GDM1 (cell line): ENCODE measurements around the gene SGTA.

Experiments
- DNase-seq: peaks from one replicate; lab custom pipeline; 2025; lab: John Stamatoyannopoulos, UW

The SGTA gene

DNA sequence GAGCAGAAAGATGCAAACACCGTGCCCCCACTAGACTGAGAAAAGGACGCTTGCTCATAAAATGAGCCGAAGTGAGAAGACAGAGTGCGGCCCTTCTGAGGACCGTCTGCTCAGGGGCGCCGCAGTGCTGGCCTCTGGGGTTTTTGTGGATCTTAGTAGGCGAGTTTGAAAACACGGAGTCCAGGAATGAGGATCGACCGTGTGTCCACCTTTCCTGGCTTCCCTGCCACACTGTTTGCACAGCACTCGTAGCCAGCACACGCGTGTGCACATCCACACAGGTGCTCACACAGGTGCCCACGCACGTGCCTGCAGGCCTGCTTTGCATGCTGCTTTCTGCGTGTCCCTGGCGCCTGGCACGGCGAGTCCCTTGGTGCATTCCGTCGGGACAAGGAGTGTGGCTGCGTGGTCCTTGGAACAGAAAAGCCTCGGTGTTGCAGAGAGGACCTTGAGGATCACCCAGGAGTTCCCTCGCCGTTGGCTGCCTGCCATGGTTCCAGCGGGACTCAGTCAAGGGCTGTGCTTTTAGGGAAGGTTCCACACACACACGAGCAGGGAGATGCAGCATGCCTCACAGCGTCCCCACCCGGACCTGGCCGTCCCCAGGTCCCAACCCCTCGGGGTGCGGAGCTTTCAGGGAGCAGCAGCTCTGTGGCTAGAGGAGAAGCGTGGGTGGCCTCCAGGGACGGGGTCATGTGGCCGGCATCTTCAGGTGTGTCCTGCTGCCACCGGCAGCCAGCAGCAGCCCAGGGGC is 26.5 kb upstream of the SGTA start:
- no peak for DNase-seq

DNA sequence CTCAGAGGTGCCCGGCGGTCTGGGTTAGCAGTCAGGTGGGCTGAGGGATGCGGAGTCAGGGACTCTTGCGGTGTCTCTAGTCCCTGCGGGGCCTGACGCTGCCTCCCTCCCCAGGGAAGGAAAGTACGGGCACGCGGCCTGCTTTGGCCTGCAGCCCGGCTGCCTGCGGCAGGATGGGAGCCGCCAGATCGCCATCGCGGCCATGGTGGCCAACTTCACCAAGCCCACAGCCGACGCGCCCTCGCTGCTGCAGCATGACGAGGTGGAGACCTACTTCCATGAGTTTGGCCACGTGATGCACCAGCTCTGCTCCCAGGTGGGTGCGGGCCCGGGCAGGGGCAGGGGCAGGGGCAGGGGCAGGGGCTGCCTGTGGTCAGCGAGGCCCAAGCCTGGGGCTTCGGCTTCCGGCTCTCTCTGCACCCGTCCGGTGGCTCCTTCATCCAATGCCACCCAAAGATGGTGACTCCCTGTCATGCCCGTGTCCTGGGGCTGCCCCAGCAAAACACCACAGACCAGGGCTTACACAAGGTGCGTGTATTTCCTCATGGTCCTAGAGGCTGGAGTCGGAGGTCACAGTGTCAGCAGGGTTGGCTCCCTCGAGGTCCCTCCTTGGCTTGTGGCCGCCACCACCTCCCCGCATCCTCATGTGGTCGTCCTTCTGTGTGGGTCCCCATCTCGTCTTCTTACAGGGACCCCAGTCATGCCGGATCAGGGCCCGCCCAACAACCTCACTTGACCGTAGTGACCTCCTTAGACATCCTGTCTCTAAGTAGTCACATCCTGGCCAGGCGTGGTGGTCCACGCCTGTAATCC is 25.3 kb upstream of the SGTA start:
- no peak for DNase-seq

DNA sequence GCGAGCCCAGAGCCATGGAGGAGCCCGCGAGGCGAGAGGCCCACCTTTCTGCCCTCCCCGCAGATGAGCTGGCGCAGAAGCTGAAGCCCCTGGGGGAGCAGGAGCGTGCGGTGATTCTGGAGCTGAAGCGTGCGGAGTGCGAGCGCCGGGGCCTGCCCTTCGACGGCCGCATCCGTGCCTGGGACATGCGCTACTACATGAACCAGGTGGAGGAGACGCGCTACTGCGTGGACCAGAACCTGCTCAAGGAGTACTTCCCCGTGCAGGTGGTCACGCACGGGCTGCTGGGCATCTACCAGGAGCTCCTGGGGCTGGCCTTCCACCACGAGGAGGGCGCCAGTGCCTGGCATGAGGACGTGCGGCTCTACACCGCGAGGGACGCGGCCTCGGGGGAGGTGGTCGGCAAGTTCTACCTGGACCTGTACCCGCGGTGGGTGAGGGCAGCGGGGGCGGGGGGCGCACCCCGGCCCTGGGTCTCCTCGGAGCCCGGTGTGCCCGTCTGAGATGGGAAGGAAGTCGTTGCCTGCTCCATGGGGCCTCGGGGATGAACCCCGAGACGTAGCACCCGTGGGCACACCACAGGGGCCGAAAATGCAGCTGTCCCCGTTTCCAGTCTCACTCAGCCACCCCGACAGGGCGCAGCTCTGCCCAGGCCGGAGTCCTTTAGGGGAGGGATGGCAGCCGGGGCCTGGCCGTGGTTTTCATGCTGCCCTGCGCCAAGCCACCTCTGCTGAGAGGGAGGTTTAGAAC is 24.5 kb upstream of the SGTA start:
- no peak for DNase-seq

DNA sequence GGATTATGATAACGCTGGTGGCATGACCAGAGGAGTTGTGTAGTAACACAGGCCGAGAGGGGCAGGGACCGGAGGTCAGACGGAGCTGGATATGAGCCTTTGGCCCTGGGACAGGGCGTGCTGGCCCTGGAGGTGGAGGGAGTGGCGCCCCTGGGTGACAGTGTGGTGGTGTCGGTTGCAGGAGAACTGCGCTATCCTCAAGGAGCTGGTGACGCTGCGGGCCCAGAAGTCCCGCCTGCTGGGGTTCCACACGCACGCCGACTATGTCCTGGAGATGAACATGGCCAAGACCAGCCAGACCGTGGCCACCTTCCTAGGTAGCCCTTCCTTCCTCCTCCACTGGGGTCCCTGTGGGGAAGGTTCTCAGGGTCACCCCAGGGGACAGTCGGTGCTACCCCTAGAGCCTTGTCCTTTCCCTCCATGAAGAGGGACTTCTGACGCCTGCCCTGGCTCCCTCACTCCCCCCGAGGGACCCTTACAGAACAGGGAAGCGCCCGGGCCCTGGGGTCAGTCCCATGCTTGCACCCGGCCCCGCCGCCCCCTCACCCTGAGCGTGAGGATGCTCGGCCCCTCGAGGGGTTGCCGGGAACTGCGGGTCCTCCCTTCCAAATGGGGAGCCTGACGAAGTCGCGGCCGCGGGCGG is 23.8 kb upstream of the SGTA start:
- no peak for DNase-seq

DNA sequence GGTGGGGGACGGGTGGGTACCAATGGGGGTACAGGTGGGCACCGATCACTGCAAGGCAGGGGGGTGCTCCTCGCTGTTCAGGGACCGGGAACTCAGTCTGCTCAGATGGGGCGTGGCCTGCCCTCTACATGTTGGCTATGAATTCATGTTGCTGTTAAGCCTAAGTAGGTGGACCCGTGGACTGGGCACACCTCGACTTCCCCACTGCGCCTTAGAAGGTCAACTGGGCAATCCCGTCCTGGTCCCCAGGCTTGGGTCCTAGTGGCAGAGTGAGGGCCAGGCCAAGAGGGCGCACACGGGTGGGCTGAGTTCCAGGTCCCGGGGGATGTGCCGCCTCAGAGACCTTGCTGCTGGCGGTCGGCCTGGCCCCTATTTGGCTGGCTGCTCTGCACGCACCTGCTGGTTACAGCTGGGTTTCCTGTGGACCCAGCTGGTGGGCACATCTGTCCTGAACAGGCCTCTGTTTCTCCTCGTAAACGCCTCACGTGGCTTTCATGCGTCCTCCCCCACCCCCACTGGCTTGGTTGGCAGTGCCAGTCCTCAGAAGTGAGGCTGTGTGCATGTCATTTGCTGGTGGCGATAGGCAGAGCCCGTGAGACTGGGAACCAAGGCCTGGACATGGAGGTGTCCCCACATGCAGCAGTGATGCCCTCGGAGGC is 23.0 kb upstream of the SGTA start:
- DNase-seq = no peak

DNA sequence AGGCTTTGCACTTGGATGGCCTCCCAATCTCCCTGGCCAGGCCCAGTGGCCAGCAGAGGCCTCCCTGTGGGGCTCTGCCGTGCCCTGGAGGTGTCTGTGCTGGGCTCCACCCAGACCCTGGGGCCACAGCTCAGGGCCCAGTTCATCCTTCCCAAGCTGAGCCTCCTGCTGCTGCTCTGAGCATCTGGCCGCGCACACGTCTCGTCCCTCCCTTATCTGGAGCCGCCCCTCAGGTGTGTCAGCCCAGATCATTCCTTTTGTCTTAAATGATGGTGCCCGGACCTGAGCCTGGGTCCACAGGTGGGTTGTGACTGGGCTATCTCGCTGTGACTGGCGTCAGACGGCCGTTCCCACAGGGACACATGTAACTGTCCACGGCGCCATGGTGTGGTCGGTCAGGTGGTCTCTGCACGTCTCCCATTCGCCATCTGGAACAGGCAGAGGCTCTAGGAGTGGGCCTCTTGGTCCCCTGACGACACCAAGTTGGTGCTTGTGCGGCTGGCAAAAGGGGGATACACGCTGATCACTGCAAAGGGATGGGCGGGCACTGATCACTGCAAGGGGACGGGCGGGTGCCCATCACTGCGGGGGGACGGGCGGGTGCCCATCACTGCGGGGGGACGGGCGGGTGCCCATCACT is 22.3 kb upstream of the SGTA start:
- DNase-seq = no peak

DNA sequence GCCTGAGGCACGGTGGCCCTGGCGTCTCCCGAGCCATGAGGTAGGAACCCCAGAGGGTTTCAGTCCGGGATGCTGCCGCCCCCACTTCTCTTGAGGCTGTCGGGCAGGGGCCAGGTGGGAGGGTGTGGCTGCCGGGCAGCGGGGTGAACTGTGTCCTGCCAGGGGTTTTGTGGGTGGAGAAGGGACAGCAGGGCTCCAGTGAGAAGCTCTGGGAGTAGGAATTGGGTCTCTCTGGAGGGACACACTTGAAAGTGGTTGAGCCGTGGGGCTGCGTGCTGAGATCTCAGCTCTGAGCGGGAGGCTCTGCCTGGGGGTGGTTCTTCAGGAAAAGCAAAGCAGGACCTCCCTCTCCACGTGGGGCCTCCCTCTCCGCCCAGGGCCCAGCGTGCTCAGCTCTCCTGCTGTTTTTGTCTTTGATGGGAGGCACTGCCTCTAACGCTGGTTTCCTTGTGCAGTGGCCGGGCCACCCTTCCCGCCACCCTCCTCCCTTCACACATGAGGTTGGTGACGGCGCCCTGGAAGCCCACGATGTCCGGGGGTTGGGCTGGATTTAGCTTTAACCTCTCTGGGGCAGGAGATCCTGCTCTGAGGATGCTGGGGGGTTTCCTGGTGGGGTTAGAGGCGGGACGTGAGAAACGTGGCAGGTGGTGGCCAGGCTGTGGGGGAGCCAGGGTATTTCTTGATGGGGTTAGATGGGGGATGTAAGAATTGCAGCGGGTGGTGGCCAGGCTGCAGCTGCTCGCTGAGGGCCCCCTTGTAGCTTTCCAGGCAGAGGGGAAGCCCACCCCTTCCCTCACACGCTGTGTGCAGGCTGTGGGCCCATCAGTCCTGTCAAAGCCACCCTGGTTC is 21.3 kb upstream of the SGTA start:
- DNase-seq = no peak

DNA sequence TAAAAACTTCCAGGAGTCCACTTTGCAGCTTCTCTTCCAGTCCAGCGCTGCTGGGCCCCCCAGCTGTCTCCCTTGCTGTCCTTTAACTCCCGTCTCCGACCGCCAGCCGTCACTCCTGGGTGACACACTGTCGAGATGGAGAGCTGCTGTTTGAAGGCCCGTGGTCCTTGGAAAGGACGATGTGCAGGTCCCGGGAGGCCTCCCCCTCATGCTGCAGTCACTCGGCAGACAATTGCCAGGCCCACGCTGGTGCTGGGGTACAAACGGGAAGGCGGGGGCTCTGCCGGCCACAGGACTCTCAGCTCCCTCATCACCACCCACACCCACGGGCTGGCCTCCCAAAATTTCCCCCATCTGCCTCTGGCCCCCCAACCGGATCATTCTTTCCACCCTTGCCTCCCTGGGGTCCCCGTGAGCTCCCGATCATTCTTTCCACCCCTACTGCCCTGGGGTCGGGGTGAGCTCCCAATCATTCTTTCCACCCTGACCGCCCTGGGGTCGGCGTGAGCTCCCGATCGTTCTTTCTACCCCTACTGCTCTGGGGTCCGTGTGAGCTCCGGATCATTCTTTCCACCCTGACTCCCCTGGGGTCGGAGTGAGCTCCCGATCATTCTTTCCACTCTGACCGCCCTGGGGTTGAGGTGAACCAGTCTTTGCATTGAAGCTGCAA is 20.5 kb upstream of the SGTA start:
- no peak for DNase-seq

DNA sequence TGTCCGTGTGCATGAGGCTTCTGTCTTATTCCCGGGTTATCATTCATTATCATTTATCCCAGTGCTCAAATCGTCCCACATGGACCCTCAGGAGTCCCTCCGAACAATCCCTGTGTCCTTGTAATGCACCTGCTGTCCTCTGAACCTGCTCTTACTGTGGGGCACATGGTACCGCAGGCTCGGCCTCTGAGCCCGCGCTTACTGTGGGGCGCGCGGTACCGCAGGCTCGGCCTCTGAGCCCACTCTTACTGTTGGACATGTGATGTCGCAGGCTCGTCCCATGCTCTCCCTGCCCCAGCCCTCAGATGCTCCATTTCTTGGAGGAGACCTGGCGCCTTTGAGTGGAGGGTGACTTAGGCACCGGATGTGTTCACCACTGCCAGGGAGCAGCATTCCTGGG is 19.8 kb upstream of the SGTA start:
- DNase-seq = no peak

DNA sequence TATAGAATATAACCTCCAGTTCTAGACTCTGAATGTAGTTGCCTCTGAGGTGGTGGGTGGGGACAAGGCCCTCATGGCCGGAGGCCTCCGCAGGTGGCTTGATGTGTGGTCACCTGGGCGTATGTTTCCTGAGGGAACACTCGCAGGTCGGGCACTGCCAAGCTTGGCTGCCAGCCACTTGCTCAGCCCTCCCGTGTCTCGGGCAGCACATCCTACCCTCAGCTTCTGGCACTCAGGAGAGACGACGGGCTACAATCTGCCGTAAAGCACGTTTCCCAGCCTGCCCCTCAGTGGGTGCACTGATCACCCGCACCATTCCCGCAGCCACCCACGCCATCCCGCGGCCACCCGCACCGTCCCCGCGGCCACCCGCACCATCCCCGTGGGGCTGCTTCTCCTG is 17.4 kb upstream of the SGTA start:
- DNase-seq = no peak

DNA sequence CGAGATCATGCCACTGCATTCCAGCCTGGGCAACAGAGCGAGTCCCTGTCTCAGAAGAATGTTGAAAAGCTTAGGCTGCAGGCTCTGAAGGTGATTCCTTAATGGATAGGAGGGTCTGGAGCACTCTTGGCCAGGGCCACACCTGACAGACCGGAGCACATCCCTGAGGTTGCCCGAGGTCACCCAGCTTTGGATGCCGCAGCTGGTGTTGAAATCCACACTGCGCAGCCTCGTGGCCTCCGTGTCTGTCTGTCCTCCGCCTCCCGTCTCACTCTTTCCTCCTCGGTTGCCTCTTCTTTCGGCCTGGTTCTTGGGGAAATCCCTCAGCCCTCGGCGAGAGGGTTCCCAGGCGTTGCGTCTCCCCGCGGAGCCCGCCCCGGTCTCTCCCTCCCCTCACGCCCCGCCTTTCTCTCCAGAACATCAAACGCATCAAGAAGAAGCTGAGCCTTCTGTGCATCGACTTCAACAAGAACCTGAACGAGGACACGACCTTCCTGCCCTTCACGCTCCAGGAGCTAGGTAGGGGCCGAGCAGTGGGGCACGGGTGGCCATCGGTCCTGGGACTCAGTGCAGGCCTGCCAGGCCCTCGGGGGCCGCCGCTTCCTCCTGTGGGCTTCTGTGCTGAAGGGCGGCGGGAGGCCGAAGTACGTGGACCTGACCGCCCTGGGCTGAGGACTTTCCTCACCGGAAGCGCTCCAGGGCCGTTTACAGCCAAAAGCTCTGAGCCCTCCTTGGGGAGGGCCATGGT is 16.4 kb upstream of the SGTA start:
- no peak for DNase-seq

DNA sequence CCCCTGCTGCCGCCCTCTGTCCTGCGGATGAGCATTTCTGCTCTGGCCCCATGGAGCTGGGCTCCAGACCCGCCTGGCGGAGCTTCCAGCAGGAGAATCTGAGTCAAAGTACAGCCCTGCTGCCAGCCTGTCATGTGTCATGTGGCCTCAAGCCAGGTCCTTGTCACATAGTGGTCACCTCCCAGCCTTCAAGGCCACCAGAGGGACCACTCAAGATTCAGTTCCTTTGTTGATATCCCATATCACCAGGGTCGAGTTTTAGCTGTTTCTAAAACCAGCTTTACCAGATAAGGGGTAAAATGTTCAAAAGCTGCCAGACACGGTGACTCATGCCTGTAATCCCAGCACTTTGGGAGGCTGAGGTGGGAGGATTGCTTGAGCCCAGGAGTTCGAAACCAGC is 15.7 kb upstream of the SGTA start:
- no peak for DNase-seq

DNA sequence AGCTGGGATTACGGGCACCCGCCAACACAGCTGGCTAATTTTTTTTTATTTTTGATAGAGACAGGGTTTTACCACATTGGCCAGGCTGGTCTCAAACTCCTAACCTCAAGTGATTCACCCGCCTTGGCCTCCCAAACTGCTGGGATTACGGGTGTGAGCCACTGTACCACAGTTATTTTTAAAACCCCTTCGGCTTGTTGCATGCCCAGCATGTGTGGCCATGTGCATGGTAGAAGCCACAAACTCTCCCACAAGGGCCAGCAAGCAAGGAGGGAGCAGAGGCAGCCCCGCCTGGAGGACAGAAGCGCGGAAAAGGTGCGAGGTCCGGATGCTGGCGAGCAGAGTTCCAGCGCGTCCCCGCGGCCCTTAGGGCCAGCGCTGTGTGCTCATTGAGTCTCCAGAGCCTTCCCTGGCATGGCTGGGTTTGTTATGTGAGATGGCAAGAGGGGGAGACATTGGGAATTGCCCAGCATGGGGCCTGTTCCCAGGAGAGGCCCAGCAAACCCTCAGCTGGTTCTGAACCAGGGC is 15.1 kb upstream of the SGTA start:
- DNase-seq = no peak

DNA sequence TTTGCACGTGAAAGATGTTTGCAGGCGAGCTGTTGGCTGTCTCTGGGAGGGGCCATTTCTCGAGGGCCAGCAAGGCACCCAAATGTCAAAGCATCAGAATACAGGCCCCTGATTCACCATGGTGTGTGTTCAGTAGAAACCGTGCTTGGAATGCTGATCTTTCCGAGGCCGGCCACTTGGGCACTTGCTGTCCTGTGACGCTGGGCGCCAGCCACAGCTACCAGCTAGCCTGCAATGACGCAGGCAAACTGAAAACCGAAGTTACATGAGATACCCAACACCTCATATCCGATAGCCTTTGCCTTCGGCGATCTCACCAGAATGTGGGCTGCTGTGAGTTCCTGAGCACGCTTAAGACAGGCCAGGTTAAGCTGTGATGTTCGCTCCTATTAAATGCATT is 14.2 kb upstream of the SGTA start:
- no peak for DNase-seq

DNA sequence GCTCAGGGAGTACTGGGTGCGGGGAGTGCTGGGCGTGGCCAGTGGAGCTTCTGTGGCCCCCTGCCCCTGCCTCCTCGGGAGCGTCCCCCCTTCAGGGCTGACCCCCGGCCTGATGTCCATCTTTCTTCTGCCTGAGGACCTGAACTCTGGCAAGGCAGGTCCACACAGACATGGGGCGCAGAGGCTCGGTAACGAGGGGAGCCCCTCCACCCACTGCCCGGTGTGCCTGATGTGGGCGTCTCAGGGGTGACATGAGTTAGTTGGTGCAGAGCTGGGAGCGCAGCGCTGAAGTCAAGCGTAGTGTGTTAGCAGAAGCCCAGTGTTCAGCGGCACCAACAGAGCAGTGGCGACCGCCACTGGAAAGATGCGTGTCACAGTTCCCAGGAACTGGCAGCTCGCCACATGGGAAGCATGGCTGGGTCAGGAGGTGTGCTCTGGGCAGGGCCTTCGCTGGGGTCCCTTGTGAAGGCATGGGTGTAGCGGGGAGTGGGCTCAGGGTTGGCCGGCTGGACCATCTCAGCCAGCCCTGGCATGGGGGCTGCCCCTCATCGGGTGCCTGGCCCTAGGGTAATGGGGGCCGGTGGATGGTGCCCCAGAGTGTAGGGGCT is 13.7 kb upstream of the SGTA start:
- DNase-seq = no peak

DNA sequence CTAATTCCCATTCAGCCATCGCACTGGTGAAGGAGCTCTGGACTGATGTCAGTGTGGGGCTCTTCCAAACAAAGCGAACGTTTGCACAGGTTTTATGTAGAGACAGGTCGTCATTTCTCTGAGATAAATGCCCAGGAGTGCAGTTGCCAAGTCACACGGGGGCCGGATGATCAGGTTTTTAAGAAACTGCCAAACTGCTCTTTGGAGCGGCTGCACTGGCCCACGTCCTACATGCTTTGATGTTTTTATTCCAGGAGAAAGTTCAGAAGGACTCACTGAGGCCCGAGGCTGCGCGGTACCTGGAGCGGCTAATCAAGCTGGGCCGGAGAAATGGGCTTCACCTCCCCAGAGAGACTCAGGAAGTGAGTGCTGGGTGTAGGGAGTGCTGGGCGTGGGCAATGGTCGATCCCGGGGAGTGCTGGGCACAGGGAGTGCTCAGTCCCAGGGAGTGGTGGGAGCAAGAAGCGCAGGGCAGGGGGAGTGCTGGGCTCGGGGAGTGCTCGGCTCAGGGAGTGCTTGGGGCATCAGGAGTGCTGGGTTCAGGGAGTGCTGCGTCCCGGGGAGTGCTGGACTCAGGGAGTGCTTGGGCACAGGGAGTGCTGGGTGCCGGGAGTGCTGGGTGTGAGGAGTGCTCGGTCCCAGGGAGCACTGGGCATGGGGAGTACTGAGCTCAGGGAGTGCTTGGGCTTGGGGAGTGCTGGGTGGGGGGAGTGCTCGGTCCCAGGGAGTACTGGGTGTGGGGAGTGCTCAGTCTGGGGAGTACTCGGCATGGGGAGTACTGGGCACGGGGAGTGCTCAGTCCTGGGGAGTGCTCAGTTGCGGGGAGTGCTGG is 13.0 kb upstream of the SGTA start:
- DNase-seq = no peak

DNA sequence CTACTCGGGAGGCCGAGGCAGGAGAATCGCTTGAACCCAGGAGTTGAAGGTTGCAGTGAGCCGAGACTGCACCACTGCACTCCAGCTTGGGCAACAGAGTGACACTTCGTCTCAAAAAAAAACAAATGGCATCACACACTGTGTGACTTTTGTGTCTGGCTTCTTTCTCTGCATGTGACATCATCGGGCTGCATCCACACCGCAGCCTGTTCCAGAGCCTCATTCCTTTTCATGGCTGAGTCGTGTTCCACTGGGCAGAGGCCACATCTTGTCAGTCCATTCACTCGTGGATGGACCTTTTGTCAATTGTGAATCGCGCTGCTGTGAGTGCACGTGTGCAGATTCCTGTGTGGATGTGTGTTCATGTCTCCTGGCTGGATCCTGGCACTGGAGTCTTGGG is 10.5 kb upstream of the SGTA start:
- DNase-seq = no peak

DNA sequence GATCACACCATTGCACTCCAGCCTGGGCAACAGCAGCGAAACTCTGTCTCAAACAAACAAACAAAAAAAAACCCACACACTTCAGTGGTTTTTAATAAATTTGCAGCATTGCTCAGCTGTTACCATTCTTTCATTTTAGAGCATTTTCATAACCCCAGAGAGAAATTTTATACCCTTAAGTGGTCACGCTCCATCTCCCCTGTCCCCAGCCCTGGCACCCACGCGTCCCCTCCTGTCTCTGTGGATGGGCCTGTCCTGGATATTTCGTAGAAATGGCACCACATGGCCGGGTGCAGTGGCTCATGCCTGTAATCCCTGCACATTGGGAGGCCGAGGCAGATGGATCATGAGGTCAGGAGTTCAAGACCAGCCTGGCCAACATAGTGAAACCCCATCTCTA is 10.1 kb upstream of the SGTA start:
- DNase-seq = no peak
